A673 (cell line): ENCODE results near the gene DGAT2L6. TPM values are rescaled to one million over a fixed set of nuclear protein-coding genes. Genes with fewer than 3 reads are reported as not detected.

Experiments used
- BruUV-seq: library from RNA; stranded (reverse); fragments of 400-500 nt; replicated peaks from 2 replicates; lab custom pipeline; 2021; lab: Mats Ljungman, UMichigan
- CTCF ChIA-PET: fragments of 300-600 bp; sonication (Branson Sonifier 250); formaldehyde crosslinking; loops from one replicate; lab custom pipeline; 2022; ENCODE audit warnings: antibody characterized with exemption; lab: Charles Lee
- POLR2A ChIA-PET: fragments of 300-600 bp; sonication (Branson Sonifier 250); formaldehyde crosslinking; loops from one replicate; lab custom pipeline; 2022; ENCODE audit warnings: antibody characterized with exemption; ENCODE audit not compliant: low non-redundant PET; lab: Charles Lee
- DNase-seq: peaks from one replicate; pipeline ENCODE4 v3.0.0-alpha.2; 2015; ENCODE audit warnings: low spot score
- H3K27ac ChIP-seq: fragments of 200-600 bp; sonication (generic); 2 replicates; pipeline ENCODE4 v1.5.1; 2016; ENCODE audit warnings: mixed run types, low read depth, mild to moderate bottlenecking, mixed read lengths, antibody characterized with exemption, low read length; ENCODE audit not compliant: poor library complexity, severe bottlenecking
- H3K27me3 ChIP-seq: fragments of 200-600 bp; sonication (generic); replicated peaks from 2 replicates; pipeline ENCODE4 v1.6.1; 2017; ENCODE audit warnings: mixed run types, low read depth, mild to moderate bottlenecking, mixed read lengths, antibody characterized with exemption, low read length; ENCODE audit not compliant: insufficient read depth, poor library complexity
- H3K36me3 ChIP-seq: fragments of 200-600 bp; sonication (generic); 2 replicates; pipeline ENCODE4 v1.6.1; 2016; ENCODE audit warnings: mixed run types, mild to moderate bottlenecking, mixed read lengths, antibody characterized with exemption, low read length; ENCODE audit not compliant: insufficient read depth, poor library complexity, severe bottlenecking
- H3K4me1 ChIP-seq: fragments of 200-600 bp; sonication (generic); 2 replicates; pipeline ENCODE4 v1.6.1; 2017; ENCODE audit warnings: mixed run types, mild to moderate bottlenecking, mixed read lengths, antibody characterized with exemption, low read length; ENCODE audit not compliant: insufficient read depth, poor library complexity, severe bottlenecking
- H3K4me3 ChIP-seq: fragments of 200-600 bp; sonication (generic); 2 replicates; pipeline ENCODE4 v1.5.1; 2016; ENCODE audit warnings: low read depth, mixed run types, mild to moderate bottlenecking, mixed read lengths, low read length; ENCODE audit not compliant: poor library complexity, severe bottlenecking
- H3K9me3 ChIP-seq: fragments of 200-600 bp; sonication (generic); 2 replicates; pipeline ENCODE4 v1.6.1; 2016; ENCODE audit warnings: mixed run types, low read depth, mild to moderate bottlenecking, mixed read lengths, antibody characterized with exemption, low read length; ENCODE audit not compliant: poor library complexity, severe bottlenecking
- EZH2 ChIP-seq: fragments of 200-600 bp; sonication (generic); IDR thresholded peaks from 2 replicates; pipeline ENCODE4 v1.6.1; 2017; ENCODE audit warnings: borderline replicate concordance, low read depth, mild to moderate bottlenecking, mixed read lengths, antibody characterized with exemption, low read length; ENCODE audit not compliant: poor library complexity, severe bottlenecking
- intact Hi-C: fragments of 100-400 bp; cut with micrococcal nuclease; formaldehyde crosslinking; loops from one replicate; pipeline ENCODE4 v1.10.0; 2022; ENCODE audit not compliant: unreplicated experiment
- total RNA-seq: library from RNA; stranded (reverse); gene quantifications from 2 replicates; pipeline ENCODE4 v1.2.3, GENCODE V29; 2021
- TF ChIP-seq, protein P1 (sequence below): fragments of 300-800, 200-600 bp; sonication (generic); conservative IDR thresholded peaks from 2 replicates; pipeline ENCODE4 v1.5.1; 2017; ENCODE audit warnings: low read depth, mild to moderate bottlenecking, antibody characterized with exemption, low read length, moderate library complexity, mixed read lengths

The DGAT2L6 gene
- total RNA-seq, 1 experiment from 2014 or later, result not detected

DNA sequence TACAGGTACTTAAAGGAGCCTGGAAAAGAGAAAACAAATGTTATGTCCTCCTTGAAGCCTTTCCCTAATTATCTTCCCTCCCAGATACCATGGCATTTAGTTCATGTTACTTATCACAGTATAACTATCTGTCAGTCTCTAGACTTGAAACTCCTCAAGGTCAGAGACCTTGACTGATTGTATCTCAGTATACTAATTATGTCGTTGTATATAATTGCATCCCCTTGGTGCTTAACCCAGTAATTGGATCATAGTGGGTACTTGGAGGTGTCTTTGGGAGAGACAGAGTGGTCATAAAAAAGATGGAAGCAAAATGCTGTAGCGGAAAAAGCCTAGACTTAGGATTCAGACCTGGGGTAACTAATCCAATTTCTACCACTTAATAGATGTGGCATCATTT lies 35.9 kb upstream of the DGAT2L6 start:
- Histone ChIP-seq H3K27me3 (no peaks in the 10 kb centered on the region), H3K4me1 (no peaks in the 10 kb centered on the region), H3K9me3 (no peaks in the 10 kb centered on the region), H3K27ac (no peak overlapping the region), H3K36me3 (peaks cover 2% of the 10 kb centered on the region), H3K4me3 (no peak overlapping the region)
- CTCF ChIA-PET, result no interaction called here
- intact Hi-C loops, result no loop called here
- POLR2A ChIA-PET, result no interaction called here
- TF ChIP-seq, protein P1, sequence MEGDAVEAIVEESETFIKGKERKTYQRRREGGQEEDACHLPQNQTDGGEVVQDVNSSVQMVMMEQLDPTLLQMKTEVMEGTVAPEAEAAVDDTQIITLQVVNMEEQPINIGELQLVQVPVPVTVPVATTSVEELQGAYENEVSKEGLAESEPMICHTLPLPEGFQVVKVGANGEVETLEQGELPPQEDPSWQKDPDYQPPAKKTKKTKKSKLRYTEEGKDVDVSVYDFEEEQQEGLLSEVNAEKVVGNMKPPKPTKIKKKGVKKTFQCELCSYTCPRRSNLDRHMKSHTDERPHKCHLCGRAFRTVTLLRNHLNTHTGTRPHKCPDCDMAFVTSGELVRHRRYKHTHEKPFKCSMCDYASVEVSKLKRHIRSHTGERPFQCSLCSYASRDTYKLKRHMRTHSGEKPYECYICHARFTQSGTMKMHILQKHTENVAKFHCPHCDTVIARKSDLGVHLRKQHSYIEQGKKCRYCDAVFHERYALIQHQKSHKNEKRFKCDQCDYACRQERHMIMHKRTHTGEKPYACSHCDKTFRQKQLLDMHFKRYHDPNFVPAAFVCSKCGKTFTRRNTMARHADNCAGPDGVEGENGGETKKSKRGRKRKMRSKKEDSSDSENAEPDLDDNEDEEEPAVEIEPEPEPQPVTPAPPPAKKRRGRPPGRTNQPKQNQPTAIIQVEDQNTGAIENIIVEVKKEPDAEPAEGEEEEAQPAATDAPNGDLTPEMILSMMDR, result no peak
- no peak for TF ChIP-seq EZH2
- no peak for DNase-seq
- no TSS peak for BruUV-seq

DNA sequence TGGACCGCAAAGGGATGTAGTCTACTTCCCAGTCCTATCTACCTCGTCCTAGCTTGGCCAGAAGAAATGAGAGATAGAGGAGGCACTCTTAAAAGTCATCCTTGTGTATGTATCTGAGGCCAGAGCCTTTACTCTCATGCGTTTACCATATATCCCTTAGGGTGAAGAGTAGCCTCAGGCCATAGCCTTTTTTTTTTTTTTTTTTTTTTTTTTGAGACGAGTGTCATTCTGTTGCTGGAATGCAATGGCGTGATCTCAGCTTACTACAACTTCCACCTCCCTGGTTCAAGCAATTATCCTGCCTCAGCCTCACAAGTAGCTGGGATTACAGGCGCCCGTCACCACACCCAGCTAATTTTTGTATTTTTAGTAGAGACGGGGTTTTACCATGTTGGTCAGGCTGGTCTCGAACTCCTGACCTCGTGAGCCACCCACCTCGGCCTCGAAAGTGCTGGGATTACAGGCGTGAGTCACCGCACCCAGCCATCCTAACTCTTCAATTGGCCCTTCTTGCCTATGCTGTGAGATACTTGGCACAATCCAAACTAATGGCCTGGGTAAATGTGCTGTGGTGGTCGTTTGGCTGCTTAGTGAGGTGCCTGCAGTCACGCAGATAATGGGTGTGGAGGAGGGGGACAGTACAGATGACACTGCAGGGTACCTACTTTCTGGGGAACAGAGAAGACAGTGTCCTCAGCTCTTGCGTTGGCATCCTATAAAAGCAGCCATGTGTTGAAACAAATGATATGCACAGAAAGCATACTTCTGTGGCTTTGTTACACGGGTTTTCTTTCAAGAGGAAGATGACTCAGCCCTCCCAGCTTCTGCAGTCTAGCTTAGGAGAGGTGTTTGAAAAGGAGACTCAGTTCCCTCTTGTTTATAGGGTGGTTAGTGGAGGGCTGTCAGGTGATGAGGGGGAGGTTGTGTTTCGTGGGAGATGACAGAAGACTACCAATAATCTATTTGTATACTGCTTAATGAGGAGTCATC lies 10.4 kb upstream of the DGAT2L6 start:
- no peak overlapping the region for H3K27ac ChIP-seq
- POLR2A ChIA-PET, result no interaction called here

DNA sequence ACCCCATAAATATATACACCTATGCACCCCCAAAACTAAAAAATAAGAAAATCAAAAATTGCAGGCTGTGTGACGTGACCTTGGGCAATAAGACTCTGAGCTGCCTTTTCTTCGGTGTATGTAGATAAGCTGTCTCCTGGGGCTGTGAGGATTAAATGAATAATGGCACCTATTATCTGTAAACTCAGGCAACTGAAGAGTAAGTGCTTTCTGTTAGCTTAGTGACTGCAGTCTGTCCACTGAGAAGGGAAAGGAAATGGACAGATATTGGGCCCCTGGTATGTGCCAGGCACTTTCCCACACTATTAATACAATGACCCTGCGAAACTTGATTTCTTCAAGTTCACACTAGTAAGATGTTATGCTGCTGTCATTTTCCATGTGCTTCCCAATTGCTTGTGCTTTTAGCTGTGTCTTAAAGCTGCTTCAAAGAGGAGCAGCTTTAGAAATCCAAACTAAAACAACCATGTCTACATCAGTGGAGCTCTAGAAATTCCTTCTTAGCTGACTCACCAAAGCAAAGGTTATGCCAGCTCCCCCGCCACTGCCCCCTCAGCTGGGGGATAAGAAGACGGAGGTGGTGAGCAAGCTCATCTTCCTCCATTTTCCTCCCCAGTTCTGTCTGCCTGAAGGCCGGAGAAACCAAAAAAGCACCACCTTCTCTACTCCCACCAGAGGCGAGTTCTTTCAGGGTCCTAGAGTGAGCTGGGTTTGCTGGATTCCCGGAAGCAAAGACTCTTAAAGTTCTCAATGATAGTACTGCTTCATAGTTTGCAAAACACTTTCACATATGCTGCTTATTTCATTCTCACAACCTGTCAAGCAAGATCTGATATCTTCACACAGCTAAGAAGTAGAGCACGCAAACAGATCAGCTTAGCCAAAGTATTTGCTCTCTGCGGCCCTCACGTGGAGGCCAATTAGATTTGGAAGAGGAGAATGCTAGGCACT lies 8.8 kb upstream of the DGAT2L6 start:
- CTCF ChIA-PET, result no interaction called here
- POLR2A ChIA-PET, result interaction anchor here (0.6 kb wide), 1 partner anchor 31 kb away, joined by 16 read pairs; no protein-coding TSS in a partner anchor
- H3K27ac ChIP-seq, result no peak overlapping the region
- BruUV-seq, result no TSS peak
- H3K4me1 ChIP-seq, result peaks cover 5% of the 10 kb centered on the region
- no peak for TF ChIP-seq EZH2
- TF ChIP-seq, protein P1, result no peak
- no peaks in the 10 kb centered on the region for H3K9me3 ChIP-seq
- H3K36me3 ChIP-seq, result no peaks in the 10 kb centered on the region
- no peak overlapping the region for H3K4me3 ChIP-seq
- DNase-seq, result peak; percentile 49
- no peaks in the 10 kb centered on the region for H3K27me3 ChIP-seq
- intact Hi-C loops, result no loop called here

More for the DNA sequence above, 10.4 kb upstream of the DGAT2L6 start:
- no peak for TF ChIP-seq EZH2
- TF ChIP-seq, protein P1, result no peak
- Histone ChIP-seq H3K36me3 (no peaks in the 10 kb centered on the region), H3K4me1 (peaks cover 5% of the 10 kb centered on the region), H3K27me3 (no peaks in the 10 kb centered on the region), H3K4me3 (no peak overlapping the region), H3K9me3 (no peaks in the 10 kb centered on the region)
- CTCF ChIA-PET, result no interaction called here
- peak; percentile 43 for DNase-seq
- intact Hi-C loops, result no loop called here
- BruUV-seq, result no TSS peak
